ENCODE results near the gene KRT16.

The KRT16 gene

GRCh38 chr17:41639492-41640473 is 27.2 kb upstream of the KRT16 start:
- Histone ChIP-seq H3F3A (ENCODE audit: insufficient read depth, low read length) (no peaks in the 10 kb centered on the region), H3K4me2 (ENCODE audit: low read depth, low read length) (no peak overlapping the region), H3K9ac (ENCODE audit: low read length) (no peak overlapping the region), H3K27me3 (replicated peaks; ENCODE audit: insufficient read depth, low read length) (peaks cover 12% of the 10 kb centered on the region), H3K36me3 (replicated peaks; ENCODE audit: insufficient read depth, low read length) (no peaks in the 10 kb centered on the region), H3K9me3 (replicated peaks; ENCODE audit: insufficient read depth, low read length) (no peaks in the 10 kb centered on the region), H3K9me2 (replicated peaks; ENCODE audit: insufficient read depth, low read length) (no peaks in the 10 kb centered on the region), H4K20me1 (ENCODE audit: insufficient read depth, low read length) (no peaks in the 10 kb centered on the region), H3K79me2 (ENCODE audit: low read length) (no peaks in the 10 kb centered on the region), H3K27ac (ENCODE audit: low read length) (no peak overlapping the region), H2AFZ (ENCODE audit: low read length) (no peak overlapping the region), H3K4me1 (ENCODE audit: low read length) (no peaks in the 10 kb centered on the region), H3K4me3 (ENCODE audit: low read length) (no peak overlapping the region)
- DNase-seq: no peak
- no peak for TF ChIP-seq EZH2 (optimal IDR thresholded peaks at IDR 0.05; ENCODE audit: low read depth, low read length)
- no peak for TF ChIP-seq CTCF (IDR thresholded peaks at IDR 0.05; ENCODE audit: low read length)
- TF ChIP-seq EZH2phosphoT487 (IDR thresholded peaks at IDR 0.05; ENCODE audit: low read length): no peak

- H3K27ac ChIP-seq (ENCODE audit: low read length): no peak overlapping the region
- H3K27me3 ChIP-seq (replicated peaks; ENCODE audit: insufficient read depth, low read length): peaks cover 12% of the 10 kb centered on the region
Measured at GRCh38 chr17:41638941-41639340, 26.4 kb upstream of the KRT16 start.

GRCh38 chr17:41638194-41638593 is 25.6 kb upstream of the KRT16 start:
- Histone ChIP-seq H3K4me2 (ENCODE audit: low read depth, low read length) (no peak overlapping the region), H3K9me2 (replicated peaks; ENCODE audit: insufficient read depth, low read length) (no peaks in the 10 kb centered on the region), H3K36me3 (replicated peaks; ENCODE audit: insufficient read depth, low read length) (no peaks in the 10 kb centered on the region), H3K9ac (ENCODE audit: low read length) (no peak overlapping the region), H3K27ac (ENCODE audit: low read length) (no peak overlapping the region), H3K4me3 (ENCODE audit: low read length) (no peak overlapping the region), H3K9me3 (replicated peaks; ENCODE audit: insufficient read depth, low read length) (no peaks in the 10 kb centered on the region), H2AFZ (ENCODE audit: low read length) (no peak overlapping the region), H3K27me3 (replicated peaks; ENCODE audit: insufficient read depth, low read length) (peaks cover 12% of the 10 kb centered on the region), H3K79me2 (ENCODE audit: low read length) (no peaks in the 10 kb centered on the region), H3F3A (ENCODE audit: insufficient read depth, low read length) (no peaks in the 10 kb centered on the region), H4K20me1 (ENCODE audit: insufficient read depth, low read length) (no peaks in the 10 kb centered on the region), H3K4me1 (ENCODE audit: low read length) (no peaks in the 10 kb centered on the region)
- TF ChIP-seq EZH2 (optimal IDR thresholded peaks at IDR 0.05; ENCODE audit: low read depth, low read length) (no peak), CTCF (IDR thresholded peaks at IDR 0.05; ENCODE audit: low read length) (no peak), EZH2phosphoT487 (IDR thresholded peaks at IDR 0.05; ENCODE audit: low read length) (no peak)
- DNase-seq: no peak

More at GRCh38 chr17:41638941-41639340, 26.4 kb upstream of the KRT16 start:
- Histone ChIP-seq H3K4me3 (ENCODE audit: low read length) (no peak overlapping the region), H3K9me2 (replicated peaks; ENCODE audit: insufficient read depth, low read length) (no peaks in the 10 kb centered on the region), H3K4me2 (ENCODE audit: low read depth, low read length) (no peak overlapping the region), H3K4me1 (ENCODE audit: low read length) (no peaks in the 10 kb centered on the region), H2AFZ (ENCODE audit: low read length) (no peak overlapping the region), H3F3A (ENCODE audit: insufficient read depth, low read length) (no peaks in the 10 kb centered on the region), H3K36me3 (replicated peaks; ENCODE audit: insufficient read depth, low read length) (no peaks in the 10 kb centered on the region), H3K9ac (ENCODE audit: low read length) (no peak overlapping the region), H4K20me1 (ENCODE audit: insufficient read depth, low read length) (no peaks in the 10 kb centered on the region), H3K79me2 (ENCODE audit: low read length) (no peaks in the 10 kb centered on the region), H3K9me3 (replicated peaks; ENCODE audit: insufficient read depth, low read length) (no peaks in the 10 kb centered on the region)
- DNase-seq: no peak
- TF ChIP-seq EZH2 (optimal IDR thresholded peaks at IDR 0.05; ENCODE audit: low read depth, low read length): no peak
- TF ChIP-seq EZH2phosphoT487 (IDR thresholded peaks at IDR 0.05; ENCODE audit: low read length): no peak
- no peak for TF ChIP-seq CTCF (IDR thresholded peaks at IDR 0.05; ENCODE audit: low read length)

Measured in MM.1S (cell line).